ENCODE measurements around the gene ASIC3. TPM values are rescaled to one million over a fixed set of nuclear protein-coding genes. Genes with fewer than 3 reads are reported as not detected.

ASIC3 gene
- total and polyA plus RNA-seq, 8 donors: 0.29 to 25.9 (median 3.2) TPM

- Histone ChIP-seq H3K36me3 (peaks cover 18 to 66% (median 56%) of the 10 kb centered on the region in 4 donors), H3K4me3 (no peak overlapping the region), H3K4me1 (peaks cover 5 to 36% (median 20%) of the 10 kb centered on the region in 4 donors), H3K27ac (peak overlapping the region in 1 of 5 donors; percentile 12), H3K27me3 (no peaks in the 10 kb centered on the region), H3K9me3 (no peaks in the 10 kb centered on the region)
- WGBS, 5 donors: 83 to 93% (median 88%) methylated on average over 13 to 17 of the region's 17 CpGs
- no peak for TF ChIP-seq POLR2AphosphoS5 (IDR thresholded peaks at IDR 0.05)
- TF ChIP-seq, protein P1, sequence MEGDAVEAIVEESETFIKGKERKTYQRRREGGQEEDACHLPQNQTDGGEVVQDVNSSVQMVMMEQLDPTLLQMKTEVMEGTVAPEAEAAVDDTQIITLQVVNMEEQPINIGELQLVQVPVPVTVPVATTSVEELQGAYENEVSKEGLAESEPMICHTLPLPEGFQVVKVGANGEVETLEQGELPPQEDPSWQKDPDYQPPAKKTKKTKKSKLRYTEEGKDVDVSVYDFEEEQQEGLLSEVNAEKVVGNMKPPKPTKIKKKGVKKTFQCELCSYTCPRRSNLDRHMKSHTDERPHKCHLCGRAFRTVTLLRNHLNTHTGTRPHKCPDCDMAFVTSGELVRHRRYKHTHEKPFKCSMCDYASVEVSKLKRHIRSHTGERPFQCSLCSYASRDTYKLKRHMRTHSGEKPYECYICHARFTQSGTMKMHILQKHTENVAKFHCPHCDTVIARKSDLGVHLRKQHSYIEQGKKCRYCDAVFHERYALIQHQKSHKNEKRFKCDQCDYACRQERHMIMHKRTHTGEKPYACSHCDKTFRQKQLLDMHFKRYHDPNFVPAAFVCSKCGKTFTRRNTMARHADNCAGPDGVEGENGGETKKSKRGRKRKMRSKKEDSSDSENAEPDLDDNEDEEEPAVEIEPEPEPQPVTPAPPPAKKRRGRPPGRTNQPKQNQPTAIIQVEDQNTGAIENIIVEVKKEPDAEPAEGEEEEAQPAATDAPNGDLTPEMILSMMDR (IDR thresholded peaks at IDR 0.05): no peak
- no peak for TF ChIP-seq POLR2A (IDR thresholded peaks at IDR 0.05)
- no peak for TF ChIP-seq EP300 (IDR thresholded peaks at IDR 0.05)
- no peak for DNase-seq
- intact Hi-C loops (cut with DNase I; ENCODE audit: low total_unique reads): no loop called here
Measured at GRCh38 chr7:151032936-151033863, 15.1 kb upstream of the ASIC3 start.

DNA sequence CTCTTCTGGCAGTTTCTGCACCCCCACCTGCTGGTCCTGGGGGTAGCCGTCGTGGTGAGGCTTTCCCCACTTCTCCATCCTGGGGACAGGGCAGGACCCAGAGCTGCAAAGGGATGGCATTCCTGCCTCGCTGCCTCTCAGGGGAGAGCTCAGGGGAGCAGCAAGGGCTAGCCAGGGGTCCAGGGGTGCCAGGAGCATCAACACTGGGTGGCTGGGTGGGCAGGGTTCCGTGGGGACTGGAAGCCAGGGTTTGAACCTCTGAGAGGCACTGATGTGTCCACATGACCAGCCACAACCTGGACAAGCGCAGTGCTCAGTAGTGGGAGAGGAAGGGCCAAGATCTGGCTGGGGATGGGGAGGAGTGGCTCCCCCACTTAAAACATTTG, 14.5 kb upstream of the ASIC3 start:
- Histone ChIP-seq H3K4me1 (peaks cover 7 to 37% (median 23%) of the 10 kb centered on the region in 4 donors), H3K9me3 (no peaks in the 10 kb centered on the region), H3K27me3 (no peaks in the 10 kb centered on the region), H3K27ac (no peak overlapping the region), H3K4me3 (no peak overlapping the region), H3K36me3 (peaks cover 18 to 66% (median 56%) of the 10 kb centered on the region in 4 donors)
- TF ChIP-seq POLR2AphosphoS5 (IDR thresholded peaks at IDR 0.05) (no peak), EP300 (IDR thresholded peaks at IDR 0.05) (no peak), POLR2A (IDR thresholded peaks at IDR 0.05) (no peak)
- TF ChIP-seq, protein P1 (IDR thresholded peaks at IDR 0.05): no peak
- no peak for DNase-seq
- intact Hi-C loops (cut with DNase I; ENCODE audit: low total_unique reads): no loop called here
- WGBS, 5 donors: 81 to 97% (median 91%) methylated on average over 5 of the region's 5 CpGs

DNA sequence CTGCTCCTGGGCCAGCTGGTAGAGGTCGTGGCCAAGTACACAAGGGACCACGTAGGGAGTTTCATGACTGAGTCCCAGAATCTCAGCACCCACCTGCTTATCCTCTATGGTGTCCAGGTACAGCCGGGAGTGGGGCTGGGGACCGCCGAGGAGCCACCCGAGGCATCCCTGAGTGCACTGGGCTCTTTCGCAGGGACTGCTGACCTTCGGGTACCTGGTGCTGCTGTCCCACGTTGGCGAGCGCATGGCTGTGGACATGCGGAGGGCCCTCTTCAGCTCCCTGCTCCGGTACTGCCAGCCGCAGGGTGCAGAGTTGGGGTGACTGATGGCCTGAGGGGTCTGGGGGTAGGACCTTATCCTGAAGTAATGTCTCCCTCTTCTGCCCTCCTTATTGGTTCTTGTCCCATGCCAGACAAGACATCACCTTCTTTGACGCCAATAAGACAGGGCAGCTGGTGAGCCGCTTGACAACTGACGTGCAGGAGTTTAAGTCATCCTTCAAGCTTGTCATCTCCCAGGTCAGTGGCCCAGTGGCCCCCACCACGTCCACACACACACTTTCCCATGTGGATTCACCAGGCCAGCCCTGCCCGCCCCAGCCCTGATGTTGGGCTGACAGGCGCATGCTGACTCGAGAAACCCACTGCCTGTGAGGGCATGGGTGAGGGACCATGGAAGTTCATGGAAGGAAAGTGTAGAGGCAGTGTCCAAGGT, 13.9 kb upstream of the ASIC3 start:
- Histone ChIP-seq H3K4me1 (peaks cover 9 to 37% (median 23%) of the 10 kb centered on the region in 4 donors), H3K27me3 (no peaks in the 10 kb centered on the region), H3K9me3 (no peaks in the 10 kb centered on the region), H3K27ac (no peak overlapping the region), H3K4me3 (no peak overlapping the region), H3K36me3 (peaks cover 18 to 66% (median 56%) of the 10 kb centered on the region in 4 donors)
- intact Hi-C loops (cut with DNase I; ENCODE audit: low total_unique reads): no loop called here
- WGBS, 5 donors: 91 to 95% (median 94%) methylated on average over 15 to 21 of the region's 21 CpGs
- DNase-seq: no peak
- TF ChIP-seq POLR2A (IDR thresholded peaks at IDR 0.05) (no peak), POLR2AphosphoS5 (IDR thresholded peaks at IDR 0.05) (no peak), EP300 (IDR thresholded peaks at IDR 0.05) (no peak)
- TF ChIP-seq, protein P1 (IDR thresholded peaks at IDR 0.05): no peak

GRCh38 chr7:151035026-151035717, 13.2 kb upstream of the ASIC3 start:
- WGBS, 5 donors: 89 to 92% (median 90%) methylated on average over 15 to 21 of the region's 21 CpGs
- no peaks in the 10 kb centered on the region for H3K27me3 ChIP-seq
- intact Hi-C loops (cut with DNase I; ENCODE audit: low total_unique reads): no loop called here
- peaks cover 18 to 66% (median 56%) of the 10 kb centered on the region in 4 donors for H3K36me3 ChIP-seq
- H3K4me1 ChIP-seq: peaks cover 12 to 35% (median 25%) of the 10 kb centered on the region in 4 donors
- H3K9me3 ChIP-seq: no peaks in the 10 kb centered on the region
- DNase-seq: no peak
- H3K27ac ChIP-seq: no peak overlapping the region
- TF ChIP-seq POLR2AphosphoS5 (IDR thresholded peaks at IDR 0.05): no peak
- no peak for TF ChIP-seq EP300 (IDR thresholded peaks at IDR 0.05)
- TF ChIP-seq, protein P1 (IDR thresholded peaks at IDR 0.05): no peak
- no peak for TF ChIP-seq POLR2A (IDR thresholded peaks at IDR 0.05)
- no peak overlapping the region for H3K4me3 ChIP-seq

Data from stomach (tissue), 9 donors.